ENCODE results near the gene CEACAM1. TPM values are rescaled to one million over a fixed set of nuclear protein-coding genes. Genes with fewer than 3 reads are reported as not detected.

CEACAM1 gene
- total and polyA plus RNA-seq, 2 of the 13 experiments (the other 11 are each of a cell fraction or from before 2014, with no cell fraction given), result 13.5 to 332 TPM

DNA sequence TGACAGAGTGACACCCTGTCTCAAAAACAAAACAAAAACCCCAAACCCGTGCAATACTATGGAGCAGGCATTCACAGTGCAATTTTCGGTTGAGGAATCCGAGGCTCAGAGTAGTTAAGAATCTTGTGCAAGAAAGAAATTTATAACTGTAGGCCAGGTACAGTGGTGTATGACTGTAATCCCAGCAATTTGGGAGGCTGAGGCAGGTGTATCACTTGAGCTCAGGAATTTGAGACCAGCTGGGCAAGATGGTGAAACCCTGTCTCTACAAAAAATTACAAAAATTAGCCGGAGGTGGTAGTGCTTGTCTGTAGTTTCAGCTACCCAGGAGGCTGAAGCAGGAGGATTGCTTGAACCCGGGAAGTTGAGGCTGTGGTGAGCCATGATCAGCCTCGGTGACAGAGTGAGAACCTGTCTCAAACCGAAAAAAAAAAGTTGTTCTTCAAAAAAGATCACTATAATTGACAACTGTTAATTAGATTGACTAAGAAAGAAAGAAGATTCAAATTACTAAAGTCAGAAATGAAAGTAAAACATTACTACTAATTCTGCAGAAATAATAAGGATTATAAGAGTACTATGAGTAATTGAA lies 12.9 kb downstream of the CEACAM1 start (continued):
- TF ChIP-seq, protein P1, sequence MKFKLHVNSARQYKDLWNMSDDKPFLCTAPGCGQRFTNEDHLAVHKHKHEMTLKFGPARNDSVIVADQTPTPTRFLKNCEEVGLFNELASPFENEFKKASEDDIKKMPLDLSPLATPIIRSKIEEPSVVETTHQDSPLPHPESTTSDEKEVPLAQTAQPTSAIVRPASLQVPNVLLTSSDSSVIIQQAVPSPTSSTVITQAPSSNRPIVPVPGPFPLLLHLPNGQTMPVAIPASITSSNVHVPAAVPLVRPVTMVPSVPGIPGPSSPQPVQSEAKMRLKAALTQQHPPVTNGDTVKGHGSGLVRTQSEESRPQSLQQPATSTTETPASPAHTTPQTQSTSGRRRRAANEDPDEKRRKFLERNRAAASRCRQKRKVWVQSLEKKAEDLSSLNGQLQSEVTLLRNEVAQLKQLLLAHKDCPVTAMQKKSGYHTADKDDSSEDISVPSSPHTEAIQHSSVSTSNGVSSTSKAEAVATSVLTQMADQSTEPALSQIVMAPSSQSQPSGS (CRISPR knock-in tag; IDR thresholded peaks at IDR 0.05), result no peak
- TF ChIP-seq ASH2L (IDR thresholded peaks at IDR 0.05; ENCODE audit: insufficient read length, low read depth, low read length) (no peak), IKZF4 (CRISPR knock-in tag; IDR thresholded peaks at IDR 0.05; ENCODE audit: borderline replicate concordance, low read depth, not compliant biosample characterization) (no peak), PAF1 (CRISPR knock-in tag; IDR thresholded peaks at IDR 0.05) (no peak), RFXANK (CRISPR knock-in tag; IDR thresholded peaks at IDR 0.05) (no peak), TEAD2 (CRISPR knock-in tag; IDR thresholded peaks at IDR 0.05) (no peak), REPIN1 (CRISPR knock-in tag; IDR thresholded peaks at IDR 0.05; ENCODE audit: borderline replicate concordance, low read depth) (no peak)
- TF ChIP-seq, protein P2, sequence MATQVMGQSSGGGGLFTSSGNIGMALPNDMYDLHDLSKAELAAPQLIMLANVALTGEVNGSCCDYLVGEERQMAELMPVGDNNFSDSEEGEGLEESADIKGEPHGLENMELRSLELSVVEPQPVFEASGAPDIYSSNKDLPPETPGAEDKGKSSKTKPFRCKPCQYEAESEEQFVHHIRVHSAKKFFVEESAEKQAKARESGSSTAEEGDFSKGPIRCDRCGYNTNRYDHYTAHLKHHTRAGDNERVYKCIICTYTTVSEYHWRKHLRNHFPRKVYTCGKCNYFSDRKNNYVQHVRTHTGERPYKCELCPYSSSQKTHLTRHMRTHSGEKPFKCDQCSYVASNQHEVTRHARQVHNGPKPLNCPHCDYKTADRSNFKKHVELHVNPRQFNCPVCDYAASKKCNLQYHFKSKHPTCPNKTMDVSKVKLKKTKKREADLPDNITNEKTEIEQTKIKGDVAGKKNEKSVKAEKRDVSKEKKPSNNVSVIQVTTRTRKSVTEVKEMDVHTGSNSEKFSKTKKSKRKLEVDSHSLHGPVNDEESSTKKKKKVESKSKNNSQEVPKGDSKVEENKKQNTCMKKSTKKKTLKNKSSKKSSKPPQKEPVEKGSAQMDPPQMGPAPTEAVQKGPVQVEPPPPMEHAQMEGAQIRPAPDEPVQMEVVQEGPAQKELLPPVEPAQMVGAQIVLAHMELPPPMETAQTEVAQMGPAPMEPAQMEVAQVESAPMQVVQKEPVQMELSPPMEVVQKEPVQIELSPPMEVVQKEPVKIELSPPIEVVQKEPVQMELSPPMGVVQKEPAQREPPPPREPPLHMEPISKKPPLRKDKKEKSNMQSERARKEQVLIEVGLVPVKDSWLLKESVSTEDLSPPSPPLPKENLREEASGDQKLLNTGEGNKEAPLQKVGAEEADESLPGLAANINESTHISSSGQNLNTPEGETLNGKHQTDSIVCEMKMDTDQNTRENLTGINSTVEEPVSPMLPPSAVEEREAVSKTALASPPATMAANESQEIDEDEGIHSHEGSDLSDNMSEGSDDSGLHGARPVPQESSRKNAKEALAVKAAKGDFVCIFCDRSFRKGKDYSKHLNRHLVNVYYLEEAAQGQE (IDR thresholded peaks at IDR 0.05; ENCODE audit: borderline replicate concordance in 1 of 2, low read depth in 1 of 2, low read length in 2 of 2), result no peak

All from HepG2 (cell line).